ENCODE data around the gene IGFBP2. TPM values are rescaled to one million over a fixed set of nuclear protein-coding genes. Genes with fewer than 3 reads are reported as not detected.

The IGFBP2 gene
- total RNA-seq, 2 donors from 2014 or later: 129 to 170 TPM

- peaks cover 64% of the 10 kb centered on the region for H3K4me1 ChIP-seq
- WGBS, 2 donors: 7 to 14% methylated on average over 4 to 5 of the region's 5 CpGs
- peak; percentile 17 for ATAC-seq
- peak; percentile 46 to 68 (median 62) for DNase-seq
- H3K36me3 ChIP-seq (replicated peaks in 1 of 2; ENCODE audit: insufficient read depth in 1 of 2, low read depth in 2 of 2): no peaks in the 10 kb centered on the region
- no peaks in the 10 kb centered on the region for H3K27me3 ChIP-seq
- TF ChIP-seq CTCF (IDR thresholded peaks at IDR 0.05) (no peak), POLR2A (IDR thresholded peaks at IDR 0.05) (no peak)
- peak overlapping the region; percentile 86 to 92 (median 89) for H3K27ac ChIP-seq
- no peaks in the 10 kb centered on the region for H3K9me3 ChIP-seq
- no peak overlapping the region for H3K4me3 ChIP-seq
- intact Hi-C loops (cut with DNase I): no loop called here
Observed at GRCh38 chr2:216643986-216644659, 10.9 kb downstream of the IGFBP2 start.

- Histone ChIP-seq H3K27me3 (no peaks in the 10 kb centered on the region), H3K9me3 (no peaks in the 10 kb centered on the region)
- WGBS, 2 donors: 19 to 25% methylated on average over 4 of the region's 4 CpGs
Observed at GRCh38 chr2:216644842-216645635, 11.8 kb downstream of the IGFBP2 start.

DNA sequence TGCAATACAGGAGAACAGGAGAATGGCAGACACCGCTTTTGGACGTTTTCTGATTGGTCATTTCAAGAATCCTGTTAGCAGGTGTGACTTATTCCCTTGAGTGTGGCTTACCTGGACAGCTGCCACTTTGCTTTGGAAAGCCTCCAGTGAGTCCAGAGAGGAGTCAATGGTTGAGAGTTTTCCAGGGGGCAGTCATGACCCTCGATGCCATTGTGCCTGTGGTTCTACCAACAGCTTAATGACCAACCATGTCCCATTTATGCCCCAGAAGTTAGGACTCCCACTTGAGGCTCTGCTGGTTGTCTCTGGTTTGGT is 12.4 kb downstream of the IGFBP2 start:
- peak in 3 of 4 donors; percentile 71 to 83 (median 79) for DNase-seq
- Histone ChIP-seq H3K27me3 (no peaks in the 10 kb centered on the region), H3K27ac (peak overlapping the region; percentile 86 to 92 (median 89)), H3K4me1 (peaks cover 77% of the 10 kb centered on the region), H3K4me3 (no peak overlapping the region), H3K36me3 (replicated peaks in 1 of 2; ENCODE audit: insufficient read depth in 1 of 2, low read depth in 2 of 2) (no peaks in the 10 kb centered on the region), H3K9me3 (no peaks in the 10 kb centered on the region)
- intact Hi-C loops (cut with DNase I): no loop called here
- no peak for ATAC-seq
- 27 to 29% methylated on average over 3 of the region's 3 CpGs for WGBS, 2 donors
- TF ChIP-seq CTCF (IDR thresholded peaks at IDR 0.05) (no peak), POLR2A (IDR thresholded peaks at IDR 0.05) (no peak)

More at GRCh38 chr2:216644842-216645635, 11.8 kb downstream of the IGFBP2 start:
- peaks cover 72% of the 10 kb centered on the region for H3K4me1 ChIP-seq
- peak; percentile 79 to 94 (median 86) for DNase-seq
- H3K36me3 ChIP-seq (replicated peaks in 1 of 2; ENCODE audit: insufficient read depth in 1 of 2, low read depth in 2 of 2): no peaks in the 10 kb centered on the region
- intact Hi-C loops (cut with DNase I): no loop called here
- no peak overlapping the region for H3K4me3 ChIP-seq
- ATAC-seq: peak; percentile 89
- no peak for TF ChIP-seq POLR2A (IDR thresholded peaks at IDR 0.05)
- TF ChIP-seq CTCF (IDR thresholded peaks at IDR 0.05): no peak
- peak overlapping the region; percentile 86 to 92 (median 89) for H3K27ac ChIP-seq

DNA sequence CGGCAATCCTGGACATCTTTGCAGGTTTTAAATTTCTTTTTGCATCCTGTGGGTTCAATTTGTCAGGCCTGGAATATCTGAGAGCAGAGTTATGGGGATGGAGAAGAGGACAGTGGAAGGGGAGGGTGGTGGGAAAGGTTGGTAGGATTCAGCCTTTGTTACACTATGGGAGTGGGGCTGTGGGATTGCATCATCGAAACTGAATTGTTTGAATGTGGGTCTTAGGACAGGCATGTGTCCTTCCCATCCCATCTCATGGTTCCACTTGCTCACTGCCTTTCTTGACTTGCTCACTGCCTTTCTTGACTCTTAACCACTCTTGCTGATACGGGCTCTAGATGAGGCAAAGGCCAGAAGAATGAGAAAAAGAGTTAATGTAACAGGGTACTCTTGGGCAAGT is 12.9 kb downstream of the IGFBP2 start:
- no peaks in the 10 kb centered on the region for H3K9me3 ChIP-seq
- TF ChIP-seq POLR2A (IDR thresholded peaks at IDR 0.05) (no peak), CTCF (IDR thresholded peaks at IDR 0.05) (no peak)
- intact Hi-C loops (cut with DNase I): no loop called here
- no peak for DNase-seq
- no peaks in the 10 kb centered on the region for H3K27me3 ChIP-seq
- peak overlapping the region; percentile 86 to 92 (median 89) for H3K27ac ChIP-seq
- H3K4me1 ChIP-seq: peaks cover 83% of the 10 kb centered on the region
- 89 to 90% methylated on average over 3 of the region's 3 CpGs for WGBS, 2 donors
- no peak for ATAC-seq
- no peak overlapping the region for H3K4me3 ChIP-seq
- H3K36me3 ChIP-seq (replicated peaks in 1 of 2; ENCODE audit: insufficient read depth in 1 of 2, low read depth in 2 of 2): no peaks in the 10 kb centered on the region

All from body of pancreas (tissue), 4 donors.